HG03354 (cell line): ENCODE results near the gene GPC3.
"Not testable (repeated sequence)": the region's sequence is repeated elsewhere in the genome, so short reads cannot be mapped to it uniquely, and the experiment has no call there.

Source experiments
- ATAC-seq: cut with Tn5 transposase; IDR thresholded peaks from one replicate; pipeline ENCODE4 v1.9.1; 2021; ENCODE audit warnings: mild to moderate bottlenecking; ENCODE audit not compliant: unreplicated experiment, poor library complexity, severe bottlenecking

Gene GPC3

DNA sequence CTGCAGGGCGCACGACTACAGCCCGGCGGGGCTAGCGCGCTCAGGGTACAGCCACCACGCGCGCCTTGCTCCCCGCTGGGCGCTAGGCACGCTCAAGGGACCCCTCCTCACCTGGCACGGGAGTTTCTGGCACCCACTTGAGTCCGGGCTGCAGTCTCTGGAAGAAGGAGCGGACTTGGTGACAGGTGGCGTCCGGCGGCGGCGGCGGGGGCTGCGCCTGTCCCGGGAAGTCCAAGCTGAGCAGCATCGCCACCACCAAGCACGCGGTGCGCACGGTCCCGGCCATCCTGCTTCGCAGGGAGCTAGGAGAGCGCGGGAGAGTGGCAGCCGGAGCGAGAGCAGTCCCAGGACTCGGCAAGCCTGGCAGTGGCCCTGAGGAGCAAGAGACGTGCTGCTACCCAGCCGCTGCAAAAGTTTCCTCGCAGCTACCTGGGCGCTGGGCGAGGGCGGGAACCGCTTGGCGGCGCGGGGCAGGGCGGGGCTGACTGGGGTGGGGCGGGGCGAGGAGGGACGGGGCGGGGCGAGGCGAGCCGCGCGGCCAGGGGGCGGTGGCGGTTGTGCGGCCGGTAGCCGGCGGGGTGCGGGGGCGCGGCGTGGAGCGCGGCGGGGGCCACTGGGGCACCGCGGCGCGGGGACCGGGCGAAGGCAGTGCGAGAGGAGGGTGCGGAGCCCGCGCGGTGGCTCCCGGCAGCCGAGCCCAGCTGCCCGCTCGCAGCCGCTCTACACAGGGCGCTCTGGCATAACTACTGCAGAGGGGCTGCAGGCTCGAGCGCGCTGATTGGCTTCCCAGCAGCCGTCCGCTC lies at the start of gene GPC3:
GPC3 (minus strand) TSS at position 431 of the 803 bp plus-strand sequence.
- peak; percentile 60 for ATAC-seq

GRCh38 chrX:134032441-134032840 lies 47.0 kb upstream of the GPC3 start:
- no peak for ATAC-seq

DNA sequence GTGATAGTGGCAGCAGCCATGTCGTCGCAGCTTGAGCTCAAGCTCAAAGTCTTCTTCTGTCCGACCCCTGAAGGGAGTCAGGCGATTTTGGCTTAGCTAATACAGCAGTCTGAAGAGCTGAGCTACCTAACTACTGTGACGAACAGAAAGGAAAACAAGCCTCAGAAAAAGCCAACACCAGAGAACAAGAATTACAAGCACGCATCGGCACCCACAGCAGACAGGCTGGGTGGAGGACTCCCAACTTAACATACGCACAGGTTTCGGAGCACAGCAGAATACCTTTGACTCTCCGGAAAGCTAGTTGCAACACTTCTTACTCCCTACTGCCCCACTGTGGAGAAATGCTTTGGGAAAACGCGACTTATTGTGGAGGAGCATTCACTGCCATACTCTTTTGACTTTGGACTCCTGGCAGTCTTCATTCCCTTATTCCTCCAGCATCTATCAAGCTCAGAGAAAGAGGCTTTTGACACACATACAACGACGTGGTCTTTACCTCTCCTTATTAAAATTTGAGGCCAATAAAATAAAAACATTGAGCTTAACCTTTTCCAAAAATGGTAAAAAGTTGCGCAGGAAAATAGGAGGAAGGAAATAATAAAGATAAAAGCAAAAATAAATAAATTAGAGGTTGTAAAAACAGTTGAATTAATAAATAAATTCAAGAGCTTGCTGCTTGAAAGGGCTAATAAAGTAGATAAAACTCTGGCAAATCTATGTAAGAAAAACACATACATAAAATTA lies 41.3 kb upstream of the GPC3 start:
- ATAC-seq, result peak; percentile 73

- ATAC-seq, result peak; percentile 52
Measured at GRCh38 chrX:134025986-134026545, 40.7 kb upstream of the GPC3 start.

- ATAC-seq, result no peak
Measured at GRCh38 chrX:134024686-134025377, 39.4 kb upstream of the GPC3 start.

- no peak for ATAC-seq
Measured at GRCh38 chrX:134023851-134024281, 38.5 kb upstream of the GPC3 start.

DNA sequence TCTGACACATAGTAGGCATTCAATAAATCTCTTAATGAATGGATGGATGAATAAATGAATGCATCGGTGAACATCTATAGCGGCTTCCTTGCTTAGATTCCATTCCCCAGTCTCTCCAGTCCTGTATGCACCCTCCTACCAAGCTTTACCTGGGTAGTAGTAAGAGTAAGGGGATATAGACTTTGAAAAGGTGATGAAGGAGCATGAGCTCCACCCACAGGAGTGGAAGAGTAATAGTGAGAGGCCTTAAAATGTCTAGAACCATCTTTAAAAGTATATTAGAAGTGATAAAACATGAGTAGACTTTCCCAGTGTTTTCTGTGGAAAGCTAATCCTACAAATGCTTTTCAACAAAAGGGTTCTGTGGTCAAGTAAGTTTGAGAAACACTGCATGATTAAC lies 35.5 kb upstream of the GPC3 start:
- no peak for ATAC-seq

DNA sequence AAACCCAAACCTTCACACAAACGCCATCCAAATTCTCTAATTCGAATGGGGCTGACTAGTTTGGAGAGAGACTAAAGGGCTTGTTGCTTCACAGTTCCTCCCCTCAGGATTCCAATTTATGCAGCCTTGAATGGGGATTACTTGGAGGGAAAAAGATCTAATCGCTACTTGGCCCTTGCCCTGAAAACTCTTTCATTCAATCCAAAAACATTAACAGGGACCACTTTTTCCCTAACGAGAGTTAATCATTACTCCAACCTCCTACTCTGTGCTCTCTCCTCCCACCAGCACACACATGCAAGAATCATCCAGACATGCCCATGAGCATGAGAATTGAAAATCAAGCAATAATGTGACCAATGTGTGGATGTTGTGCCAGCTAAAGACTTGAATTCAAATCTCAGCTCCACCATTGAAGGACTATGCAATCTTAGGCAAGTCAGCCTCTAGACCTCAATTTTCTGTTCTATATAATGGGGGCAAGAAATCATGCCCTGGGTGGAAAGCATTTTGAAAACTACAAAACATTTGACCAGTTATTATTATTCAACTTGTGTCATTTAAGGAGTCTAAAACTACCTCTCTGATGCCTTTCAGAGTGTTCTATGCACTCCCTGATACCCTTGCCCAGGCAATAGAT lies 34.3 kb upstream of the GPC3 start:
- ATAC-seq, result no peak

- ATAC-seq, result not testable (repeated sequence)
Measured at GRCh38 chrX:134016309-134016708, 30.9 kb upstream of the GPC3 start.

GRCh38 chrX:134015510-134015909 lies 30.1 kb upstream of the GPC3 start:
- ATAC-seq, result not testable (repeated sequence)

DNA sequence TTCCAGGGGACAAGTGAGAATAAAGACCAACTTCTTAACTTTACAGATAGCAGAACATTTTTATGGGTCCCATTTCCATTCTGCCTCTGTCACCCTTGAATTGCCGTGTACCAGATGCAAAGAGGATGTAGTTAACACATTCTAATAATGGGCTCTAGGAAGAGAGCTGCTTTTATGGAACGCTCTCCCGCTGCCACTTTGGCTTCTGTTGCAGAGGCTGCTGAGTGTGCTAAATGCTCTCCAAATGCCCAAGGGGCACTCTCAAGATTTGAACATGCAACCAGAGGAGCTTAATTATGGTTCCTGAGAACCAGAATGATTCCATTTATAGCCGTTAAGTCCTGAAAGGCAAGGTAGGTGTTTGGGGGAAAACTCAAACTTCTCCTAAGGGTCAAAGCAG lies 28.1 kb upstream of the GPC3 start:
- ATAC-seq, result no peak

GRCh38 chrX:134013092-134013497 lies 27.7 kb upstream of the GPC3 start:
- ATAC-seq, result no peak

DNA sequence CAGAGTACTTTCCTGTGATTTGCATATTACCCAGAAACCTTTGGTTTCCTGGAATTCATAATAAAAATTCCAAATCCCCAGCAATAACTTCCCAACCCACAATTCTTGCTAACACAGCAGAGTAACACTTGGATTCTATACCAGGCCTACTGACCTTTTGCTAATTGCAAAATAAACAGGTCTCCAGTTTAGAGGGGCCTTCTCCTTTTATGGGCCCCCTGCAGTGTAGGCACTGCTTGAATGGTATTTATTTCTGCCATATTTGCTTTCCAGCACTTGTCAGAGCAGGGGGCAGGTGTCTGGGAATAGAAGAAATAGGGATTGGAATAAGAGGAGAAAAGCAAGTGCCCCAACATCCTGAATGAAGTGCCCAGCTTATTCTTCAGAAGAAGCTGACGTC lies 25.3 kb upstream of the GPC3 start:
- no peak for ATAC-seq

DNA sequence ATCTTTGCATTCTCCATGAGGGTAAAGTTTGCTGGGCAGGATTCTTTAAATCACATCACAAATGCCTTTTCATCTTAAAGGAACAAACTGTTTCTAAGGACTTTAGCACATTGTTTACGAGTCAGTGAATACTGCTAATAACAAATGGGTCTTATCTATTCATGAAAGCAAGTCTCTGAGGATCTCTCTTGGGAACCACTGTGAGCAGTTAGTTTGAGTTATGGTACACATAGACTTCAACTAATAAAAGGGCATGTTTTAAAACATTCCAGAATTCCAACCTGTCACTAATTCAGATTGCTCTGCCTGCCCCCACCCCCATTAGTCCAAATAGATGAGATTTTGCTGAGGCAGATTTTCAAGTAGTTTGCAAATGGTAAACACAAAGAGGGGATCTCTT lies 22.3 kb upstream of the GPC3 start:
- ATAC-seq, result no peak

GRCh38 chrX:134006484-134007161 lies 21.2 kb upstream of the GPC3 start:
- ATAC-seq, result peak; percentile 79

GRCh38 chrX:134004084-134004483 lies 18.7 kb upstream of the GPC3 start:
- no peak for ATAC-seq

DNA sequence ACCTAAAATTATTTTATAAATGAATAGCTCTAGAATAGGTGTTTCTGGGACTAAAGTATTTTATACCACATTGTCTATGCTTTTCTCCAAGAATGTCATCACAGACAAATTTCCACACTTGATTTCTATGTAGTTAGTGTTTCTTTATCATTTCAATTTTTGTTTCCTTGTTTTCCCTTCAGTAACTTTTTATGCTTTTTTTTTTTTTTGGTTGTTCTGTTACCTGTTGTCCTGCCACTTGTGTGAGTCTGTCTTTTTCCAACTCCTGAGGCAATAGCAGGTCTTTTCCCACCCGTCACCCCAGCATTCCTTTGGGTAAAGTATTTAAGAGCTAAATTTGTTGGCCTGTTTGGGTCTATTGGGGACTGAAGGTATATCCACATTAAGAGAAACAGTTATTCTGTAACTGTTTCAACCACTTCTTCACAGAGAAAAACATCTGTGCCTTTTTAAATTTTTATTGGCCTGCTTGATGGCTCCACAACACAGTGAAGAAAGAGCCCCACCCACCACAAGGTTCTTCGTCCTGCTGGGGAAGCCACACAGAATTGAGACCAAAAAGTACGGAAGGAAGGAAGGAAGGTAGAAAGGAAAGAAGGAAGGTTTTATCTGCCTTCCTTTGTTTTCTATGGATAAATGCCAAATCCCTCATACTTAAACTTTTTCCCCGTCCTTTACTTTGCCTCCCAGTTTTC lies 17.7 kb upstream of the GPC3 start:
- ATAC-seq, result no peak
